ENCODE measurements around the gene RNF220.
A peak's percentile ranks its signal among the peaks of the same experiment; 100 is the strongest.
"Not testable (repeated sequence)": the region's sequence is repeated elsewhere in the genome, so short reads cannot be mapped to it uniquely, and the experiment has no call there.

Gene RNF220

GRCh38 chr1:44684525-44684924 lies 279.5 kb downstream of the RNF220 start:
- DNase-seq = no peak

- no peak for DNase-seq
Observed at GRCh38 chr1:44685218-44685617, 280.2 kb downstream of the RNF220 start.

GRCh38 chr1:44685881-44686280 lies 280.8 kb downstream of the RNF220 start:
- DNase-seq = no peak

- no peak for DNase-seq
Observed at GRCh38 chr1:44688760-44689446, 283.8 kb downstream of the RNF220 start.

- DNase-seq = no peak
Observed at GRCh38 chr1:44689447-44689765, 284.4 kb downstream of the RNF220 start.

- DNase-seq = no peak
Observed at GRCh38 chr1:44693159-44693558, 288.1 kb downstream of the RNF220 start.

GRCh38 chr1:44693900-44694299 lies 288.8 kb downstream of the RNF220 start:
- no peak for DNase-seq

GRCh38 chr1:44694863-44695478 lies 289.9 kb downstream of the RNF220 start:
- no peak for DNase-seq

- no peak for DNase-seq
Observed at GRCh38 chr1:44695671-44696070, 290.6 kb downstream of the RNF220 start.

- no peak for DNase-seq
Observed at GRCh38 chr1:44696101-44696500, 291.0 kb downstream of the RNF220 start.

GRCh38 chr1:44696789-44697345 lies 291.8 kb downstream of the RNF220 start:
- peak; percentile 19 for DNase-seq

- no peak for DNase-seq
Observed at GRCh38 chr1:44698138-44698537, 293.1 kb downstream of the RNF220 start.

GRCh38 chr1:44699375-44699774 lies 294.3 kb downstream of the RNF220 start:
- not testable (repeated sequence) for DNase-seq

GRCh38 chr1:44700573-44700972 lies 295.5 kb downstream of the RNF220 start:
- no peak for DNase-seq

- DNase-seq = no peak
Observed at GRCh38 chr1:44701141-44701573, 296.1 kb downstream of the RNF220 start.

Data from stimulated activated CD4-positive, alpha-beta T cell treated with anti-CD3 and anti-CD28 coated beads, Interleukin-4, amount 100 ng/mL, for 1 hour (primary cell).